ENCODE measurements around the gene GET3. TPM values are rescaled to one million over a fixed set of nuclear protein-coding genes. Genes with fewer than 3 reads are reported as not detected.

Gene GET3
- polyA plus RNA-seq, 1 of the 3 experiments (the other 2 are of a cell fraction): 264 TPM

- ChIA-PET POLR2A (no interaction called here), CTCF (interaction anchor here (4.3 to 17.5 kb wide), 4 partner anchors 13 to 32 kb away, joined by 16 to 321 read pairs (median 156); partner anchors contain the start of genes BEST2, GET3, JUNB and PRDX2)
- DNase-seq: no peak
- TF ChIP-seq FOXJ3 (CRISPR knock-in tag; IDR thresholded peaks at IDR 0.05): no peak
- no peak for TF ChIP-seq IRF3 (IDR thresholded peaks at IDR 0.05; ENCODE audit: low read depth, low read length)
- TF ChIP-seq MAX (IDR thresholded peaks at IDR 0.05; ENCODE audit: low read depth): no peak
- no peak for TF ChIP-seq GABPA (IDR thresholded peaks at IDR 0.05; ENCODE audit: low read depth)
- no peak for TF ChIP-seq USF2 (IDR thresholded peaks at IDR 0.05; ENCODE audit: borderline replicate concordance, low read depth, low read length)
- no peak for TF ChIP-seq GATA2 (CRISPR knock-in tag; IDR thresholded peaks at IDR 0.05)
- TF ChIP-seq FOSL2 (IDR thresholded peaks at IDR 0.05; ENCODE audit: borderline replicate concordance, low read depth): no peak
- no peak for TF ChIP-seq TAF1 (IDR thresholded peaks at IDR 0.05; ENCODE audit: borderline replicate concordance, low read depth, low read length)
- TF ChIP-seq POLR2AphosphoS5 (IDR thresholded peaks at IDR 0.05; ENCODE audit: low read depth, low read length): no peak
- no peak for TF ChIP-seq PBX3 (IDR thresholded peaks at IDR 0.05)
- TF ChIP-seq EP300 (IDR thresholded peaks at IDR 0.05; ENCODE audit: borderline replicate concordance in 1 of 2, low read depth in 1 of 2, low read length in 1 of 2): no peak
- TF ChIP-seq RFX5 (IDR thresholded peaks at IDR 0.05; ENCODE audit: low read length): no peak
- TF ChIP-seq, protein P1, sequence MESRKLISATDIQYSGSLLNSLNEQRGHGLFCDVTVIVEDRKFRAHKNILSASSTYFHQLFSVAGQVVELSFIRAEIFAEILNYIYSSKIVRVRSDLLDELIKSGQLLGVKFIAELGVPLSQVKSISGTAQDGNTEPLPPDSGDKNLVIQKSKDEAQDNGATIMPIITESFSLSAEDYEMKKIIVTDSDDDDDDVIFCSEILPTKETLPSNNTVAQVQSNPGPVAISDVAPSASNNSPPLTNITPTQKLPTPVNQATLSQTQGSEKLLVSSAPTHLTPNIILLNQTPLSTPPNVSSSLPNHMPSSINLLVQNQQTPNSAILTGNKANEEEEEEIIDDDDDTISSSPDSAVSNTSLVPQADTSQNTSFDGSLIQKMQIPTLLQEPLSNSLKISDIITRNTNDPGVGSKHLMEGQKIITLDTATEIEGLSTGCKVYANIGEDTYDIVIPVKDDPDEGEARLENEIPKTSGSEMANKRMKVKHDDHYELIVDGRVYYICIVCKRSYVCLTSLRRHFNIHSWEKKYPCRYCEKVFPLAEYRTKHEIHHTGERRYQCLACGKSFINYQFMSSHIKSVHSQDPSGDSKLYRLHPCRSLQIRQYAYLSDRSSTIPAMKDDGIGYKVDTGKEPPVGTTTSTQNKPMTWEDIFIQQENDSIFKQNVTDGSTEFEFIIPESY (IDR thresholded peaks at IDR 0.05; ENCODE audit: borderline replicate concordance, low read depth): no peak
- TF ChIP-seq YY1 (IDR thresholded peaks at IDR 0.05; ENCODE audit: low read depth): no peak
- TF ChIP-seq RCOR1 (IDR thresholded peaks at IDR 0.05; ENCODE audit: low read length): no peak
- no peak for TF ChIP-seq CHD2 (IDR thresholded peaks at IDR 0.05; ENCODE audit: low read length, partially characterized antibody)
- TF ChIP-seq NRF1 (IDR thresholded peaks at IDR 0.05; ENCODE audit: low read depth, low read length): no peak
- H3K9me3 ChIP-seq: no peaks in the 10 kb centered on the region
- WGBS (ENCODE audit: low lambda C conversion rate): 94% methylated on average over 5 of the region's 16 CpGs
- peaks cover 4 to 11% of the 10 kb centered on the region in 2 experiments for H3K36me3 ChIP-seq (replicated peaks in 1 of 2; ENCODE audit: control insufficient read depth in 1 of 2, insufficient read depth in 2 of 2, low read length in 1 of 2)
- no peaks in the 10 kb centered on the region for H3K9me2 ChIP-seq
- no peaks in the 10 kb centered on the region for H3K4me1 ChIP-seq (ENCODE audit: control insufficient read depth in 1 of 2, insufficient read depth in 2 of 2, low read depth in 1 of 2, low read length in 1 of 2)
- H3K79me2 ChIP-seq (ENCODE audit: insufficient read depth): no peaks in the 10 kb centered on the region
- H3K27ac ChIP-seq (ENCODE audit: low read depth in 2 of 2, low read length in 1 of 2): no peak overlapping the region
- H2AFZ ChIP-seq (ENCODE audit: low read depth): no peak overlapping the region
- H3K9ac ChIP-seq: no peak overlapping the region
- H3K4me2 ChIP-seq: no peak overlapping the region
- no peaks in the 10 kb centered on the region for H3K27me3 ChIP-seq (ENCODE audit: insufficient read depth)
- H3F3A ChIP-seq (replicated peaks; ENCODE audit: insufficient read depth): peaks cover 5% of the 10 kb centered on the region
- no peaks in the 10 kb centered on the region for H4K20me1 ChIP-seq (ENCODE audit: insufficient read depth)
- no peak overlapping the region for H3K4me3 ChIP-seq (ENCODE audit: low read depth in 2 of 2, low read length in 1 of 2)
Measured at GRCh38 chr19:12764698-12765097, 27.4 kb downstream of the GET3 start.
